ENCODE results near the gene DAAM1.

Gene DAAM1

GRCh38 chr14:59187802-59188460 lies 536 bp upstream of the DAAM1 start:
- no peak for FAIRE-seq

GRCh38 chr14:59189091-59189785 lies 771 bp downstream of the DAAM1 start:
- FAIRE-seq = no peak

GRCh38 chr14:59189786-59190368 lies 1.4 kb downstream of the DAAM1 start:
- FAIRE-seq = no peak

- FAIRE-seq = no peak
Measured at GRCh38 chr14:59190372-59190771, 1.9 kb downstream of the DAAM1 start.

GRCh38 chr14:59195912-59196311 lies 7.4 kb downstream of the DAAM1 start:
- no peak for FAIRE-seq

- no peak for FAIRE-seq
Measured at GRCh38 chr14:59197695-59198262, 9.3 kb downstream of the DAAM1 start.

GRCh38 chr14:59199205-59199604 lies 10.7 kb downstream of the DAAM1 start:
- FAIRE-seq = no peak

- no peak for FAIRE-seq
Measured at GRCh38 chr14:59199614-59200013, 11.1 kb downstream of the DAAM1 start.

GRCh38 chr14:59200195-59200594 lies 11.7 kb downstream of the DAAM1 start:
- FAIRE-seq = no peak

GRCh38 chr14:59202031-59202430 lies 13.6 kb downstream of the DAAM1 start:
- FAIRE-seq = no peak

- no peak for FAIRE-seq
Measured at GRCh38 chr14:59204305-59204704, 15.8 kb downstream of the DAAM1 start.

- FAIRE-seq = no peak
Measured at GRCh38 chr14:59206892-59207291, 18.4 kb downstream of the DAAM1 start.

- no peak for FAIRE-seq
Measured at GRCh38 chr14:59207506-59207933, 19.1 kb downstream of the DAAM1 start.

GRCh38 chr14:59208224-59208814 lies 19.9 kb downstream of the DAAM1 start:
- FAIRE-seq = no peak

- no peak for FAIRE-seq
Measured at GRCh38 chr14:59208954-59209353, 20.5 kb downstream of the DAAM1 start.

GRCh38 chr14:59210621-59211020 lies 22.2 kb downstream of the DAAM1 start:
- peak; percentile 93 for FAIRE-seq

GRCh38 chr14:59213368-59214315 lies 25.2 kb downstream of the DAAM1 start:
- FAIRE-seq = no peak

GRCh38 chr14:59214702-59215302 lies 26.3 kb downstream of the DAAM1 start:
- no peak for FAIRE-seq

GRCh38 chr14:59215322-59215721 lies 26.9 kb downstream of the DAAM1 start:
- FAIRE-seq = no peak

- no peak for FAIRE-seq
Measured at GRCh38 chr14:59215757-59216156, 27.3 kb downstream of the DAAM1 start.

GRCh38 chr14:59217011-59217410 lies 28.5 kb downstream of the DAAM1 start:
- no peak for FAIRE-seq

GRCh38 chr14:59221568-59221967 lies 33.1 kb downstream of the DAAM1 start:
- no peak for FAIRE-seq
